Tibial nerve (tissue), 4 donors: ENCODE results near the gene AFAP1.

Source experiments
- EP300 ChIP-seq, 2 donors: sonication (generic); formaldehyde crosslinking; IDR thresholded peaks; one replicate each; pipeline ENCODE4 v1.6.1; 2017; ENCODE audit warnings: antibody characterized with exemption in 2 of 2, mild to moderate bottlenecking in 1 of 2
- POLR2A ChIP-seq, 2 donors: fragments of 450-650 bp; IDR thresholded peaks; one replicate each; pipeline ENCODE4 v1.6.1; 2017; ENCODE audit warnings: antibody characterized with exemption in 2 of 2, mild to moderate bottlenecking in 2 of 2, moderate library complexity in 2 of 2
- TF ChIP-seq, protein P1 (sequence below), 5 experiments: fragments of 200-600 bp in 3 of 5; fragments of 450-650 bp in 2 of 5; sonication (generic) in 3 of 5; IDR thresholded peaks; one replicate each; pipeline ENCODE4 v1.5.1; 2016 to 2019; ENCODE audit warnings: antibody characterized with exemption in 5 of 5, mild to moderate bottlenecking in 3 of 5, moderate library complexity in 2 of 5

DNA sequence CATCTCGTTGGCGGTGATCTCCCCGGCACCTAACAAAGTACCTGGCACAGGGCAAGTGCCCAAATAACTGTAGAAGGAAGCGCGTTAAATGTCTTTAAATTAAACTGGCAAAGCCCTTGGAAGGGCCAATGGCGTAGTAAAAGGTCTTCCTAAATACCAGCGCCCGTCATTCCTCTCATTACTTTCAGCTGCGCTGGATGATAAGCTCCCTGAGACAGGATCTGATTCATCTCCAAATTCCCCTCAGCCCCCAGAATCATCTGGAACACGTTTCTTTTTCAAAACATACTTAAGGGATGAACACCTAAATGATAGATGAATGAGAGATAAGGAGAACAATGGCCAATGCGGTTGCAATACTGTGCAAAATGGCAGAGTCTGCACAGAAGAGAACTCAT lies 95.1 kb downstream of the AFAP1 start:
- TF ChIP-seq, protein P1, sequence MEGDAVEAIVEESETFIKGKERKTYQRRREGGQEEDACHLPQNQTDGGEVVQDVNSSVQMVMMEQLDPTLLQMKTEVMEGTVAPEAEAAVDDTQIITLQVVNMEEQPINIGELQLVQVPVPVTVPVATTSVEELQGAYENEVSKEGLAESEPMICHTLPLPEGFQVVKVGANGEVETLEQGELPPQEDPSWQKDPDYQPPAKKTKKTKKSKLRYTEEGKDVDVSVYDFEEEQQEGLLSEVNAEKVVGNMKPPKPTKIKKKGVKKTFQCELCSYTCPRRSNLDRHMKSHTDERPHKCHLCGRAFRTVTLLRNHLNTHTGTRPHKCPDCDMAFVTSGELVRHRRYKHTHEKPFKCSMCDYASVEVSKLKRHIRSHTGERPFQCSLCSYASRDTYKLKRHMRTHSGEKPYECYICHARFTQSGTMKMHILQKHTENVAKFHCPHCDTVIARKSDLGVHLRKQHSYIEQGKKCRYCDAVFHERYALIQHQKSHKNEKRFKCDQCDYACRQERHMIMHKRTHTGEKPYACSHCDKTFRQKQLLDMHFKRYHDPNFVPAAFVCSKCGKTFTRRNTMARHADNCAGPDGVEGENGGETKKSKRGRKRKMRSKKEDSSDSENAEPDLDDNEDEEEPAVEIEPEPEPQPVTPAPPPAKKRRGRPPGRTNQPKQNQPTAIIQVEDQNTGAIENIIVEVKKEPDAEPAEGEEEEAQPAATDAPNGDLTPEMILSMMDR (IDR thresholded peaks at IDR 0.05): no peak
- TF ChIP-seq POLR2A (IDR thresholded peaks at IDR 0.05) (no peak), EP300 (IDR thresholded peaks at IDR 0.05) (no peak)
